Loucy (cell line): ENCODE measurements around the gene SMAD5.

Experiments
- H2AFZ ChIP-seq: fragments of 200-600 bp; sonication (generic); 2 replicates; pipeline ENCODE4 v1.6.0; 2016; ENCODE audit warnings: antibody characterized with exemption, mild to moderate bottlenecking, low read length, moderate library complexity
- H3F3A ChIP-seq: fragments of 200-600 bp; 2 replicates; pipeline ENCODE4 v1.6.0; 2016; ENCODE audit warnings: antibody characterized with exemption, low read depth, mild to moderate bottlenecking
- H3K27me3 ChIP-seq: fragments of 200-600 bp; sonication (generic); 2 replicates; pipeline ENCODE4 v1.6.1; 2014; ENCODE audit warnings: low read length, mild to moderate bottlenecking; ENCODE audit not compliant: insufficient read depth, poor library complexity, severe bottlenecking
- H3K36me3 ChIP-seq: fragments of 200-600 bp; sonication (generic); 2 replicates; pipeline ENCODE4 v1.6.1; 2016; ENCODE audit warnings: low read length; ENCODE audit not compliant: insufficient read depth
- H3K4me1 ChIP-seq: fragments of 200-600 bp; sonication (generic); 2 replicates; pipeline ENCODE4 v1.5.1; 2014; ENCODE audit warnings: low read length, mild to moderate bottlenecking; ENCODE audit not compliant: insufficient read depth, poor library complexity, severe bottlenecking
- H3K4me2 ChIP-seq: fragments of 200-600 bp; sonication (generic); 2 replicates; pipeline ENCODE4 v1.6.0; 2014; ENCODE audit warnings: antibody characterized with exemption, low read length, low read depth, mild to moderate bottlenecking; ENCODE audit not compliant: poor library complexity, severe bottlenecking
- H3K4me3 ChIP-seq: fragments of 200-600 bp; sonication (generic); 2 replicates; pipeline ENCODE4 v1.5.1; 2014; ENCODE audit warnings: low read length, mild to moderate bottlenecking, mixed read lengths; ENCODE audit not compliant: poor library complexity, severe bottlenecking
- H3K79me2 ChIP-seq: fragments of 200-600 bp; sonication (generic); 2 replicates; pipeline ENCODE4 v1.6.1; 2014; ENCODE audit warnings: low read length; ENCODE audit not compliant: insufficient read depth
- H3K9ac ChIP-seq: fragments of 200-600 bp; sonication (generic); 2 replicates; pipeline ENCODE4 v1.6.0; 2014; ENCODE audit warnings: mild to moderate bottlenecking, low read depth, low read length, moderate library complexity; ENCODE audit not compliant: poor library complexity, severe bottlenecking
- H3K9me2 ChIP-seq: fragments of 200-600 bp; sonication (generic); replicated peaks from 2 replicates; pipeline ENCODE4 v1.6.1; 2016; ENCODE audit warnings: low read depth, low read length, mixed read lengths
- H3K9me3 ChIP-seq: fragments of 200-600 bp; sonication (generic); 2 replicates; pipeline ENCODE4 v1.6.1; 2014; ENCODE audit warnings: mild to moderate bottlenecking, antibody characterized with exemption, low read length, low read depth; ENCODE audit not compliant: insufficient read depth
- H4K20me1 ChIP-seq: fragments of 200-600 bp; sonication (generic); 2 replicates; pipeline ENCODE4 v1.6.0; 2014; ENCODE audit warnings: antibody characterized with exemption, low read length, mild to moderate bottlenecking; ENCODE audit not compliant: insufficient read depth, poor library complexity, severe bottlenecking
- EZH2phosphoT487 ChIP-seq: fragments of 200-600 bp; IDR thresholded peaks from 2 replicates; pipeline ENCODE4 v1.6.1; 2018; ENCODE audit warnings: antibody characterized with exemption, mild to moderate bottlenecking, moderate library complexity, borderline replicate concordance
- TF ChIP-seq, protein P1 (sequence below): fragments of 200-600 bp; sonication (generic); conservative IDR thresholded peaks from 2 replicates; pipeline ENCODE4 v1.5.1; 2014; ENCODE audit warnings: mild to moderate bottlenecking, antibody characterized with exemption, low read length

The SMAD5 gene

DNA sequence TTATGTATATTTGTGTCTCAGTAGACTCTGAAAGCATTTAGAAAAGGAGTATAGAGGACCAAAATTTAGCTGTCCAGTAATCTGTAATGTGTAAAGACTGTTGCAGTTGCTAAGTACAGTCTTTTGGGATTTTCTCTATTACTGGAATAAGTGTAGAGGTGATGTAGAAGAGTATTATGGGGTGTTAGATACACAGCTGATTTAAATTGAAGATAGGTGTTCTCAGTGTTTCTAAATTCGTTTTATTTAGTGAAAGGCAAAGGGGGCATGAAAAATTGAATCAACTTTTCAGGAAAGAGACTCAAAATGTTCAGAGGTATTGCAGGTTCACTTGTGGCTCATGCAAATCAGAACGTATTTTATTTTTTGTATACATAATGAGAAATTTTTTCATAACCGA lies 13.6 kb downstream of the SMAD5 start:
- TF ChIP-seq, protein P1, sequence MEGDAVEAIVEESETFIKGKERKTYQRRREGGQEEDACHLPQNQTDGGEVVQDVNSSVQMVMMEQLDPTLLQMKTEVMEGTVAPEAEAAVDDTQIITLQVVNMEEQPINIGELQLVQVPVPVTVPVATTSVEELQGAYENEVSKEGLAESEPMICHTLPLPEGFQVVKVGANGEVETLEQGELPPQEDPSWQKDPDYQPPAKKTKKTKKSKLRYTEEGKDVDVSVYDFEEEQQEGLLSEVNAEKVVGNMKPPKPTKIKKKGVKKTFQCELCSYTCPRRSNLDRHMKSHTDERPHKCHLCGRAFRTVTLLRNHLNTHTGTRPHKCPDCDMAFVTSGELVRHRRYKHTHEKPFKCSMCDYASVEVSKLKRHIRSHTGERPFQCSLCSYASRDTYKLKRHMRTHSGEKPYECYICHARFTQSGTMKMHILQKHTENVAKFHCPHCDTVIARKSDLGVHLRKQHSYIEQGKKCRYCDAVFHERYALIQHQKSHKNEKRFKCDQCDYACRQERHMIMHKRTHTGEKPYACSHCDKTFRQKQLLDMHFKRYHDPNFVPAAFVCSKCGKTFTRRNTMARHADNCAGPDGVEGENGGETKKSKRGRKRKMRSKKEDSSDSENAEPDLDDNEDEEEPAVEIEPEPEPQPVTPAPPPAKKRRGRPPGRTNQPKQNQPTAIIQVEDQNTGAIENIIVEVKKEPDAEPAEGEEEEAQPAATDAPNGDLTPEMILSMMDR = no peak
- TF ChIP-seq EZH2phosphoT487 = no peak
- H3K36me3 ChIP-seq = peaks cover 9% of the 10 kb centered on the region
- H3K79me2 ChIP-seq = peaks cover 99% of the 10 kb centered on the region
- H3K4me1 ChIP-seq = peaks cover 17% of the 10 kb centered on the region
- no peak overlapping the region for H3K4me3 ChIP-seq
- H3K9ac ChIP-seq = no peak overlapping the region
- no peaks in the 10 kb centered on the region for H3K9me3 ChIP-seq
- no peak overlapping the region for H3K4me2 ChIP-seq
- no peaks in the 10 kb centered on the region for H3F3A ChIP-seq
- H3K27me3 ChIP-seq = no peaks in the 10 kb centered on the region
- no peak overlapping the region for H2AFZ ChIP-seq
- no peaks in the 10 kb centered on the region for H3K9me2 ChIP-seq
- peaks cover 89% of the 10 kb centered on the region for H4K20me1 ChIP-seq

DNA sequence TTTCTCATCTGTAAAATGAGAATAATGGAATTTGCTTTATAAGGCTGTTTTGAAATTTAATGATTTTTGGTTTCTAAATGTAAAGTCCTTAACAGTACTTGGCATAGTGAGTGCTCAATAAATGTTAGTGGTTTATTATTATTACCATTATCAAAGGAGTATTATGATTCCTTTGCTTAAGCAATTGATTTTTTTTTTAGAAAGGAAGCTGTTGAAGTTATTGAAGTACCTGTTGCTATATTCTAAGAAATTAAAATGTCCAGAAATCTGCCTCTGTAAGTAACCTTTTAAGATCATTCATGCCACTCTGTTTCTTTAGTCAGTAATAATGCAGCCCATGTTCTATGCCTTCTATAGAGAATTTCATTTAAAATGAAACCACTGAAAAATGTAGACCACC lies 15.0 kb downstream of the SMAD5 start:
- H3K4me2 ChIP-seq = no peak overlapping the region
- H3F3A ChIP-seq = no peaks in the 10 kb centered on the region
- H3K9me3 ChIP-seq = no peaks in the 10 kb centered on the region
- no peak overlapping the region for H2AFZ ChIP-seq
- no peaks in the 10 kb centered on the region for H3K9me2 ChIP-seq
- peaks cover 17% of the 10 kb centered on the region for H3K36me3 ChIP-seq
- peaks cover 84% of the 10 kb centered on the region for H4K20me1 ChIP-seq
- no peak overlapping the region for H3K9ac ChIP-seq
- peaks cover 98% of the 10 kb centered on the region for H3K79me2 ChIP-seq
- no peak overlapping the region for H3K4me3 ChIP-seq
- H3K4me1 ChIP-seq = peaks cover 13% of the 10 kb centered on the region
- no peaks in the 10 kb centered on the region for H3K27me3 ChIP-seq
- TF ChIP-seq, protein P1 = no peak
- no peak for TF ChIP-seq EZH2phosphoT487

DNA sequence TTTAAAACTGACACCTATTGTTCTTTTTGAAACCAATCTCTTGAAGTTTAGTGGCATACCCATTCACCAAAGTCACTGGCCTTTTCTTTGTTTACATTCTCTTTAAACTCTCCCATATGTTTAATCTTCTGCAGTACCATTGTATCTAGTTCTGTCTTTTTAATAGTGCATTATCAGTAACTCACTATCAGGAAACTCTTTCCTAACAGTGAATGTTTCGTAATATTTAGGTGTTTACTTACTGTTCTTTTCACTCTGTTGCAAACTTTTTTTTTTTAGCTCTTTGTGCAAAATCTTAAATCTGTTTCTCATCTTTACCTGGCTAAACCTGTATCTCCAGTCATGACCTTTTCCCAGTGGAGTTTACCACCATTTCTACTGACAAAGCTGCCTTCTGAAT lies 17.2 kb downstream of the SMAD5 start:
- Histone ChIP-seq H3K27me3 (no peaks in the 10 kb centered on the region), H2AFZ (no peak overlapping the region), H3K79me2 (peaks cover 83% of the 10 kb centered on the region), H3K9me2 (no peaks in the 10 kb centered on the region), H3K4me1 (peaks cover 2% of the 10 kb centered on the region), H3K9me3 (no peaks in the 10 kb centered on the region), H4K20me1 (peaks cover 76% of the 10 kb centered on the region), H3F3A (no peaks in the 10 kb centered on the region), H3K9ac (no peak overlapping the region), H3K4me3 (no peak overlapping the region), H3K36me3 (peaks cover 37% of the 10 kb centered on the region), H3K4me2 (no peak overlapping the region)
- TF ChIP-seq, protein P1 = no peak
- TF ChIP-seq EZH2phosphoT487 = no peak
